Retinal pigment epithelial cell (primary cell): ENCODE measurements around the gene MON2.

ENCODE experiments used
- DNase-seq: peaks from one replicate; pipeline ENCODE4 v3.0.0-alpha.2; 2010; ENCODE audit warnings: low read depth
- H3K4me3 ChIP-seq: 2 replicates; pipeline ENCODE4 v1.5.1; 2011; ENCODE audit warnings: mild to moderate bottlenecking, low read length, control low read depth, moderate library complexity
- TF ChIP-seq, protein P1 (sequence below): conservative IDR thresholded peaks from 2 replicates; pipeline ENCODE4 v1.5.1; 2011; ENCODE audit warnings: low read depth, low read length, control low read depth, inconsistent platforms

Gene MON2

DNA sequence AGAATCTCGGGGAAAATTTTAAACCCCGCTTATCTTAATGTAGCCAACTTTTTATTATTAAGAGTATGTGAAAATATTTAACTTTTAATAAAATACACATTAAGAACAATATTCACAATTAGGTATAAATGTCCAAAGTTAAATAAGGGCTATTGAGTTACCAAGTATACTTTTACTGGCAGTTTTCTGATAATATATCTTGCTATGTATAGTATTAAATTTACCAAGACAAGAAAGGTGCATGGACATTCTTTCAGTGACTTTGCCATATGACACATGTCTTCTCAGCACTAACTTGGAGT lies 115.4 kb downstream of the MON2 start:
- no peak for DNase-seq
- H3K4me3 ChIP-seq = no peak overlapping the region
- TF ChIP-seq, protein P1, sequence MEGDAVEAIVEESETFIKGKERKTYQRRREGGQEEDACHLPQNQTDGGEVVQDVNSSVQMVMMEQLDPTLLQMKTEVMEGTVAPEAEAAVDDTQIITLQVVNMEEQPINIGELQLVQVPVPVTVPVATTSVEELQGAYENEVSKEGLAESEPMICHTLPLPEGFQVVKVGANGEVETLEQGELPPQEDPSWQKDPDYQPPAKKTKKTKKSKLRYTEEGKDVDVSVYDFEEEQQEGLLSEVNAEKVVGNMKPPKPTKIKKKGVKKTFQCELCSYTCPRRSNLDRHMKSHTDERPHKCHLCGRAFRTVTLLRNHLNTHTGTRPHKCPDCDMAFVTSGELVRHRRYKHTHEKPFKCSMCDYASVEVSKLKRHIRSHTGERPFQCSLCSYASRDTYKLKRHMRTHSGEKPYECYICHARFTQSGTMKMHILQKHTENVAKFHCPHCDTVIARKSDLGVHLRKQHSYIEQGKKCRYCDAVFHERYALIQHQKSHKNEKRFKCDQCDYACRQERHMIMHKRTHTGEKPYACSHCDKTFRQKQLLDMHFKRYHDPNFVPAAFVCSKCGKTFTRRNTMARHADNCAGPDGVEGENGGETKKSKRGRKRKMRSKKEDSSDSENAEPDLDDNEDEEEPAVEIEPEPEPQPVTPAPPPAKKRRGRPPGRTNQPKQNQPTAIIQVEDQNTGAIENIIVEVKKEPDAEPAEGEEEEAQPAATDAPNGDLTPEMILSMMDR = no peak

DNA sequence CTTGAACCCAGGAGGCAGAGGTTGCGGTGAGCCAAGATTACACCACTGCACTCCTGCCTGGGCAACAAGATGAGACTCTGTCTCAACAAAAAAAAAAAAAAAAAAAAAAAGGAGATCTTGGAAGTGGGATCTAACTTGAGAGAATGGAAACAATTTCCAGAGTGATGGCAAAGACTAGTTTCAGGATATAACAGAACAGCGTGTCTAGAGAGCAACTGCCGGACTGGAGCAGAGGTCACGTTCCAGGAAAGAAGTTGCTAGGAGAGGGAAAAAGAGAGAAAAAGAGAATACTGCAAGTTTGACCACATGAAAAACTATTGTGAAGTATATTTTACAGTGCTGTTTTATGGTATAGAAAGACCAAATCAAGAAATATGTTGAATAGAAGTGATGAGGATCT lies 118.0 kb downstream of the MON2 start:
- TF ChIP-seq, protein P1 = no peak
- DNase-seq = no peak
- no peak overlapping the region for H3K4me3 ChIP-seq

DNA sequence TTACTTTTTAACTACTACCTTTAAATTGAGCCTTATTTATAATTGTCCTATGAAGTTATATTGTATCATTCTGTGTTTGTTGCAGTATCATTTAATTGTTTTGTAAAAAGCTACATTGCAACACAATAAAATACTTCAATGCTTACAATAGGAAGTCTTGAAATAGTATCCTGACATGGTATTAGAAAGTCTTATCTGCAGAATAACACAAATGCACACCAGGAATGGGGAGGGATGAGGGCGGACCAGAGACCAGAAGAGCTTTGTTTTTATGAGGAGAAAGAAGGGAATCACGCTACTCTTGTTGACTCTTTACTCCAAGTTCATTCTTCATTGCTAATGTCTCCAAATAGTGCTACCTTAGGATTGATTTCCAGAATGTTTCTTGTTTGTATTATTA lies 120.2 kb downstream of the MON2 start:
- H3K4me3 ChIP-seq = no peak overlapping the region
- no peak for DNase-seq
- TF ChIP-seq, protein P1 = no peak

DNA sequence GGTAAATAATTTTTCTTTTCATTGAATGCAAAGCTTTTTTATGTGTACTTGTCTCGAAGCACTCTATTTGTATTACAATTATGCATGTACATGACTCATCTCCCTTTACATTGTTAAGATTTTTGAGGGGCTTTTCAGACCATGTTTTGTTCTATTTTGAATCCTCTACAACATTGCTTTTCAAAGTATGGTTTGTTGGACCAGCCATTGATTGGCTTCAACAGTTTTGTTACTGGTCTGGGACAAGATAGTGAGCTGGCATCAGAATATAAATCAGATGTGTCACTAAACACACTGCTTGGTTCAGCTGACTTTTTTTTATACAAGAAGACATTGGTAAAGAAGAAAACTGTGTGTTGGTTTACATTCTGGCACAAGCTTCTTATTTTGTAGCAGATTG lies 122.3 kb downstream of the MON2 start:
- TF ChIP-seq, protein P1 = no peak
- no peak for DNase-seq
- no peak overlapping the region for H3K4me3 ChIP-seq

DNA sequence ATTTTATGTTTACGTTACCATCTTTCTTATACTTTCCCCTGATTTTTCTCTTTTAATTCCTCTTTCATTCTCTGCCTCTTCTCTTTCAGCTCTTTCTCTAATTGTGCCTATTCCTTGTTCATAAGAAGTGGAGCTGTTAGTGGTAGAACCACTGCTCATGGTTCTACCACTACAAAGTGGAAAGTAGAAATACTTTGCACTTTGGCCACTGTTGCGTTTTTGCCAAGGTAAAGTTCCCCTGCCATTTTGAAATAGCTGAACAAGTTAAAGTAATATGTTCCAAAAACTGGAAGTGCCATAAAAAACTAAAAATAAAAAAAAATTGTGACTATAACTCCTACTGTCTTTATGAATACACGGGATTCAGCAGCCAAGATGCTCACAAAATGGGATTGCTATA lies 130.6 kb downstream of the MON2 start:
- H3K4me3 ChIP-seq = no peak overlapping the region
- TF ChIP-seq, protein P1 = no peak
- DNase-seq = no peak

DNA sequence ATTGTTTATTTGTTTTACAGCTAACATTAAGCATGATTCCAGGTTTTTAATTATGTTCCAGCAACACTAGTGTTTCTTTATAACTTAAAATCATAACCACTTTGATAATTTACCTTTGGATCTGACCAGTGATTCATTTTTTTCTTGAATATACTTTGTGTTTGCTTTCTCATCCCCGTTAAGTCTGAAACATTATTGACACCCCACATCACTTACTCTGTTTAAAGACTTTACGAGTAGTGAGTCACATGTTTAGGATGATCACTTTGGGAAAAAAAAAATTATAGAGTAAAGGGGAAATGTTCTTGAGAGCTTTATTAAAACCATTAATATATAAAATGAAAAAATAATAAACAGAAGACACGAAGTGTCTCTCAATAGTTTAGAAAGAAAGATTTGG lies 132.2 kb downstream of the MON2 start:
- DNase-seq = no peak
- TF ChIP-seq, protein P1 = no peak

DNA sequence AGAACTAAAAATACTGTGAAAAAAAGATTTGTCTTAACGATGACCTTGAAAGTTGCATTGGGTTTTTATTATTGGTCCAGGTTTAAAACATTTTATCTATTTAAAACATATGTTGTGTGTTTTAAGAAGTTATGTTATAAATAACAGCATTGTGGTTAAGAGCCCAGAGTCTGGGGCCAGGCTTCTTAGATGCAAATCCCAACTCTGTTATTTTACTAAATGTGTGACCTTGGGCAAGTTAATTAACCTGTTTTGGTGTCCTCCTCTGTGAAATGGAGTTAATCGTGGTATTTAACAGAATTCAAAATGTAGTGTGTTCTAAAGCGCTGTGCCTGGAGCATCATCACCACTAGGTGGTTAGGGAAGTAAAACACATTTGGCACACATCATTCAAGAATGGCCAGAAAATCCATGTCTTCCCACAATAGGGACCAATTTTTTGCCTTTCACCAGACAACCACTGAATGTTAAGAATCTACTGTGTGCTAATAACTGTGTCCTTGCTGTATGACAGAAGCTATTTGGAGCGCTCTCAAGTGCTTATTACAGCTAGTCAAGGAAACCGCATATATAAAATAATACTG lies 133.3 kb downstream of the MON2 start:
- TF ChIP-seq, protein P1 = peak; percentile 42
- no peak for DNase-seq
- no peak overlapping the region for H3K4me3 ChIP-seq

More for the DNA sequence above, 132.2 kb downstream of the MON2 start:
- no peak overlapping the region for H3K4me3 ChIP-seq
